SKM-1 (cell line): ENCODE data around the gene C1QL1.
A peak's percentile ranks its signal among the peaks of the same experiment; 100 is the strongest.
"Not testable (repeated sequence)": the region's sequence is repeated elsewhere in the genome, so short reads cannot be mapped to it uniquely, and the experiment has no call there.

Experiments used
- DNase-seq: peaks from one replicate; lab custom pipeline; 2025; ENCODE audit not compliant: unreplicated experiment; lab: John Stamatoyannopoulos, UW

The C1QL1 gene

GRCh38 chr17:44965481-44966234, 2.4 kb downstream of the C1QL1 start:
- DNase-seq, result peak; percentile 68

GRCh38 chr17:44961921-44962350, 6.2 kb downstream of the C1QL1 start:
- no peak for DNase-seq

GRCh38 chr17:44960691-44961090, 7.4 kb downstream of the C1QL1 start:
- DNase-seq, result no peak

- no peak for DNase-seq
Measured at GRCh38 chr17:44959821-44960531, 8.1 kb downstream of the C1QL1 start.

- no peak for DNase-seq
Measured at GRCh38 chr17:44956998-44957981, 10.8 kb downstream of the C1QL1 start.

GRCh38 chr17:44955674-44956425, 12.3 kb downstream of the C1QL1 start:
- no peak for DNase-seq

DNA sequence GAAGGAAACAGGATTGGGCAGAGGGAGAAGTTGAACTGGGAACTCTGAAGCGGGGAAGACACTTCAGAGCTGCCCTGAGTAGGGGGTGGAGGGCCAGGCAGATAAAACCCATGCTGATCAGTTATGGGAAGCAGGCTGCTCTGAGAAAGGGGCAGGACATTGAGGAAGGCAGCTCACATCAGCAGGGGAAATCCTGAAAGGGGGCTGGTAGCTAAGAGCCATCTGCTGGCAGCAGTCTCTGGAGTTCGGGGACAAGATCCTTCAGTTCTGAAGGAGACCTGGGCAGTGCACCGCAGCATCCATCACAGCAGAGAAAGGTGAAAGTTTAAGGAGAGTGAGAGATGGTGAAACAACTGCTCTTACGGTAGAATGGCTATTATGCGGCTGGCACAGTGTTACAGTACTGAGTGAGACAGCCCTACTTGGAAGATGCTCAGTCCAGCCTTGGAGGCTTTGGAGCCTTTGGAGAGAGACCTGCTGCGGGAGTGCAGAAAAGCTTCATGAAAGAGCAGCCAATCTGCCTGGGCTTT, 15.1 kb downstream of the C1QL1 start:
- DNase-seq, result no peak

DNA sequence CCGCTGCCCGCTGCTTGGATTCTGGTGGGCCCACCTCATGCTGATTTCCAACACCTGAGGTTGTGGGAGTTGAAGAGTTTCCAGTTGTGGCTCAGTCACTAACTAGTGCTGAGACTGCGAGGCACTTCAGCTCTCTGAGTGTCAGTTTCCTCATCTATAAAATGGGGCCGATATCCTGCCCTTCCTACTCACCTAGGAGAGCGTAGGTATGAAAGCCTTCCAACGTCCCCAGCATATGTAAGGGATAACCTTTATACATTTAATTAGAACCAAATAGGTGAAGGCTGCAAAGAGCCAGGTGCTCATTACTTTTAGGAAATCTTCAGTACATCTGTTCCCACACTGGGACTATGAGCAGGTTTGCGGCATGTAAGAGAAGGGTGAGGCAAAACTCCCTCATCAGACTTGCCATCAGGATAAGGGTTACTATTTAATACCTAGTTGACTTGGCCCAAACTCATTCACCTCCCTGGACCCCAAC, 19.7 kb downstream of the C1QL1 start:
- DNase-seq, result no peak

- DNase-seq, result peak; percentile 96
Measured at GRCh38 chr17:44947461-44948314, 20.4 kb downstream of the C1QL1 start, which contains the start of gene KIF18B. KIF18B (minus strand) TSS chr17:44947773; CDS start chr17:44936344, 11,429 bp downstream.

DNA sequence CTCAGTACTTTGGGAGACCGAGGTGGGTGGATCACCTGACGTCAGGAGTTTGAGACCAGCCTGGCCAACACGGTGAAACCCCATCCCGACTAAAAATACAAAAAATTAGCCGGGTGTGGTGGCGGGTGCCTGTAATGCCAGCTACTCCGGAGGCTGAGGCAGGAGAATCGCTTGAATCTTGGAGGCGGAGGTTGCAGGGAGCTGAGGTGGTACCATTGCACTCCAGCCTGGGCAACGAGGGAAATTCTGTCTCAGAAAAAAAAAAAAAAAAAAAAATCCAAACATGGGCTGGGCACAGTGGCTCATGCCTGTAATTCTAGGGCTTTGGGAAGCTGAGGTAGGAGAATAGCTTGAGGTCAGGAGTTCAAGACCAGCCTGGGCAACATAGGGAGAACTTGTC, 22.5 kb downstream of the C1QL1 start:
- DNase-seq, result not testable (repeated sequence)

DNA sequence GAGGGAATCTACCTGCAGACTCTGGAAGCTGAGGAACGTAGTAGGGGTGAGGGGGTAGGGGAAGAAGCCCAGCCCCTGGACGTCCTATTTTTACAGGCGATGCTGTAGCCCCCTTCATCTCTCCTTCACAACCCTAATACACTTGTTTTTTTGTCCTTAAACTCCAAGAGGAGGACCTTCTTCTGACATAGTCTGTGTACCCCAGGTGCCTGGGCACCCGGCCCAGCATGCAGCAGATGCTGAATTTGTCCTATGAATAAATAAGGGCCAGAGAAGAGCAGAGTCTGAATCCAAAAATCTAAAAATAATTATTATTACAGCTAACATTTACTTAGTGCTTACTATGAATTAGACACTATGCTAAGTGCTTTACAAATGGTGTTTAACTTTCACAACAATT, 25.6 kb downstream of the C1QL1 start:
- no peak for DNase-seq

DNA sequence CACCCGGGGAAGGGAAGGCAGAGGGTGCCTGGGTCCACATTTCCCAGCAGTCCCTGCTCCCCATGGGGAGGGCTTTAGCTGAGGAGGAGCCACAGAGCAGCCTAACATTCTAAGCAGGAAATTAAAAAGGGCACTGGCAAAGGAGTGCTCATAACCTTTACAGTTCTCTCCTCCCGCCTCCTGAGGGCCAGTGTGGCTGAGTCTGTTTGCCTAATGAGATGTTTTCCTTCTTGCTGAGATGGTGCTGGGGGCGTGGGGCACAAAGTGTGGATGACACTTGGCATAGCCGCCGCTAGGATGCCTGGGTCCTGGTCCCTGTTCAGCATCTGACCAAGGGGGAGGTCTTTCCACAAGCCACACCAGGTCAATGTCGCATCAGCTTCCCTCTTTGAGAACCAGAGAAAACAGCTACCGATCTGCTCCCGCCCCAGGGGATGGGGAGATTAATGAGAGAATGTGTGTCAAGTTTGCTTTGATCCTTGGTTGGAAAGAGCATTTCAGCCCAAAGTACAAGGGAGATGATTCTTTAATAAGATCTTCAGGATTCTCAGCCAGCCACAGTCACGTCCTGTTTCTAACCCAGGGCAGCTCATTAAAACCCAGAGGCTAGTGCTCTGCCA, 26.3 kb downstream of the C1QL1 start:
- no peak for DNase-seq

DNA sequence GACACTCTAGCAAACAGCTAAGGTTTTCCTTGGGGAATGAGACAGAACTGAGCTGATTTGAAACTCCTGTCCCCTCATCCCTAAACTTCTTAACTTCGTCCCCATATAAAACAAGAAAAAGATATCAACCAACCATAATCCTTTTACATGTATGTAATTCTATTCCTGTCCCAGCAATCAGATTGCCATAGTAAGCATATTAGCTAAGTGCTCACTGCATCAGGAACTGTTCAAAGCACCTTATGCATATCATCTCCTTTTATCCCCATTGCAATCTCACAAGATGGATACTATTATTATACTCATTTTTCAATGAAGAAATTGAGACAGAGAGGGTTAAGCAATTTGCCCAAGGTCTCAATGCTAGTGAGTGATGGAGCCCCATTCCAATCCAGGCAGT, 27.3 kb downstream of the C1QL1 start:
- DNase-seq, result no peak

- no peak for DNase-seq
Measured at GRCh38 chr17:44940317-44940716, 27.8 kb downstream of the C1QL1 start.

DNA sequence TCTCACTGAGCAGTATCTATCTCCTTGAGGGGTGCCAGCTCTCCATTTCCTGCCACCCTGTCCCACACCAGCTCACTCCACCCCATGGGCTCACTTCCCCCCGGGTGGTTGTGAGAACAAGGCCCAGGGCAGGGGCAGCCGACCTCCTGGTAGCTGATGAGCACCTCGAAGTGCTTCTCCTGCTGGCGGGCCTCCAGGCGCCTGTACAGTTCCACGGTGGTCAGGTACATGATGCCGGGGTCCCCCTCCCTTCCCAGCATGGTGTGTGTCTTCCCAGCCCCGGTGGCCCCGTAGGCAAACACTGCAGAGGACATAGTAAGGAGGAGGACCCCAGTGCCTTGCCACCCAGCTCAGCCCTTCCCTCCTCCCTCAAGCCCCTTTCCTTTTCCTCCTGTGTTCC, 33.0 kb downstream of the C1QL1 start:
- no peak for DNase-seq

- no peak for DNase-seq
Measured at GRCh38 chr17:44934745-44935105, 33.4 kb downstream of the C1QL1 start.

- no peak for DNase-seq
Measured at GRCh38 chr17:44933824-44934744, 34.0 kb downstream of the C1QL1 start.

GRCh38 chr17:44932787-44933097, 35.4 kb downstream of the C1QL1 start:
- no peak for DNase-seq
